Measurements from ENCODE around the gene CPO. TPM values are rescaled to one million over a fixed set of nuclear protein-coding genes. Genes with fewer than 3 reads are reported as not detected.

The CPO gene
- total RNA-seq, 1 donor from 2014 or later: not detected

DNA sequence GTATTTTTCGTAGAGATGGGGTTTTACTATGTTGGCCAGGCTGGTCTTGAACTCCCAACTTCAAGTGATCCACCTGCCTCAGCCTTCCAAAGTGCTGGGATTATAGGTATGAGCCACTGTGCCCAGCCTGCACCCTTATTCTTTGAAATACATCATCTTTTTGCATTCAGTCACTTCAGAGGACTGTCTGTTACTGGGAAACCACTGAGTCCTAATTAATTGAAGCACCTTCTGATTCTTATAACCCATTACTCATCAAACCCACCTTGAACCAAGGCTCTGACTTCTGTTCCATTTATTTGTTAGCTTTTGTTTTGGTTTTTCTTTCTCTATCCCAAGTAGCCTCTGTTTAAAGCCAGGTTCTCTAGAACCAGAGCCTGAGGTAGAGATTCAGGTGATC, 49.6 kb downstream of the CPO start:
- no peak overlapping the region for H3K4me3 ChIP-seq (ENCODE audit: low read depth, low read length)
- DNase-seq (ENCODE audit: low read depth): no peak
- TF ChIP-seq, protein P1, sequence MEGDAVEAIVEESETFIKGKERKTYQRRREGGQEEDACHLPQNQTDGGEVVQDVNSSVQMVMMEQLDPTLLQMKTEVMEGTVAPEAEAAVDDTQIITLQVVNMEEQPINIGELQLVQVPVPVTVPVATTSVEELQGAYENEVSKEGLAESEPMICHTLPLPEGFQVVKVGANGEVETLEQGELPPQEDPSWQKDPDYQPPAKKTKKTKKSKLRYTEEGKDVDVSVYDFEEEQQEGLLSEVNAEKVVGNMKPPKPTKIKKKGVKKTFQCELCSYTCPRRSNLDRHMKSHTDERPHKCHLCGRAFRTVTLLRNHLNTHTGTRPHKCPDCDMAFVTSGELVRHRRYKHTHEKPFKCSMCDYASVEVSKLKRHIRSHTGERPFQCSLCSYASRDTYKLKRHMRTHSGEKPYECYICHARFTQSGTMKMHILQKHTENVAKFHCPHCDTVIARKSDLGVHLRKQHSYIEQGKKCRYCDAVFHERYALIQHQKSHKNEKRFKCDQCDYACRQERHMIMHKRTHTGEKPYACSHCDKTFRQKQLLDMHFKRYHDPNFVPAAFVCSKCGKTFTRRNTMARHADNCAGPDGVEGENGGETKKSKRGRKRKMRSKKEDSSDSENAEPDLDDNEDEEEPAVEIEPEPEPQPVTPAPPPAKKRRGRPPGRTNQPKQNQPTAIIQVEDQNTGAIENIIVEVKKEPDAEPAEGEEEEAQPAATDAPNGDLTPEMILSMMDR (conservative IDR thresholded peaks at IDR 0.05; ENCODE audit: low read depth, low read length): no peak

DNA sequence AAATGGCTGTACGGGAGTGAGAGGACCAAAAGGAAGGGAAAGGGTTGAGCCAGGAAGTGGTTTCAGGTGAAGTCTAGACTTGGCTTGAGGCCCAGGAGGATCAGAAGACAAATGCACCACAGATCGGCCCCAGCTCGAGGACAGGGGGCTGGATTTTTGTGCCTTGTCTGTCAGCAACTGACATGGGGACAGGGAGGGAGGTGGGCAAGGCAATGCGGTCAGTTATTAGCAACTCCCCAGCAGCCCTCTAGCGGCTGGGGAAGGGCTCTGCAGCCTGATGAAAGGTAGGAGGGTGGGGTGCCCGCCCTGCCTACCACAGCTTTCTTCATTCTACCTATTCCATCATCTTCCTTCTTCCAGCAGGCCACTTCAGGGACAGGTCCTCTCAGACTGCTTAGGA, 50.0 kb downstream of the CPO start:
- no peak for DNase-seq (ENCODE audit: low read depth)
- TF ChIP-seq, protein P1 (conservative IDR thresholded peaks at IDR 0.05; ENCODE audit: low read depth, low read length): peak; percentile 78
- H3K4me3 ChIP-seq (ENCODE audit: low read depth, low read length): no peak overlapping the region

DNA sequence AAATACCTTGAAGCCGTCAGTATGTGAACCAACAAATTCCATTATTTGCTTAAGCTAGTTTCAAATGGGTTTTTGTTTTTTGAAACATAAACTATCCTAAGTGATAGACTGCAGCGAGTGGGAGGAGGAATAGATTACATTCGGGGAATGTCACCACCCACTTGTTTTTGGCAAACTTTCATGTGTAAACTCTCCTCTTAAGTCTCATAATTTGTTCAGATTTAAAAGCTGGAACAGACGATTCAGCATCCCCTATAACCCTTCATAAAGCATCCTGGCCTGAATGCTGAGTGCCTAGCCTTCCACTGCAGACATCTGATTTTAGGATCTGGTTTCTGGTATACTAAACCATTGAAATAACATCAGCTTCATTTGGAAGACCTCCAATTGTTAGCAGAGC, 51.0 kb downstream of the CPO start:
- no peak for DNase-seq (ENCODE audit: low read depth)
- H3K4me3 ChIP-seq (ENCODE audit: low read depth, low read length): no peak overlapping the region
- TF ChIP-seq, protein P1 (conservative IDR thresholded peaks at IDR 0.05; ENCODE audit: low read depth, low read length): no peak

DNA sequence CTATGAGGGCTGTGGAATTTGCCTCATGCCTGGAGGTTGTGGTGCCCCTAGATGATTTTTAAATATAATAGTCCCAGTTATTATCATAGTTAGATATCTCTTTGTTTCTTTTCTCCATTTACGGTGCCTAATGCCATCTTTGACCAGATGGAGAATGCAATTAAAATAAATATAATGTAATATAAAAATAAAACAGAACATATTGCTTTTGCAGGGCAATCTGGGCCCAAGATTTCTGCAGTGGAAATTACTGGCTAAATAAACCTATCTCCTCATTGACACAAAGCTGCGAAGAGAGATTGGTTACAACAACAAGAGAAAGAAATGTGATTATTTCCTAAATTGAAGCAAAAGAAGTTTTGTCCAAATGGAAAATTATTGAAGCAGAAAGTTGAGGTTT, 51.8 kb downstream of the CPO start:
- DNase-seq (ENCODE audit: low read depth): no peak
- TF ChIP-seq, protein P1 (conservative IDR thresholded peaks at IDR 0.05; ENCODE audit: low read depth, low read length): no peak
- H3K4me3 ChIP-seq (ENCODE audit: low read depth, low read length): no peak overlapping the region

DNA sequence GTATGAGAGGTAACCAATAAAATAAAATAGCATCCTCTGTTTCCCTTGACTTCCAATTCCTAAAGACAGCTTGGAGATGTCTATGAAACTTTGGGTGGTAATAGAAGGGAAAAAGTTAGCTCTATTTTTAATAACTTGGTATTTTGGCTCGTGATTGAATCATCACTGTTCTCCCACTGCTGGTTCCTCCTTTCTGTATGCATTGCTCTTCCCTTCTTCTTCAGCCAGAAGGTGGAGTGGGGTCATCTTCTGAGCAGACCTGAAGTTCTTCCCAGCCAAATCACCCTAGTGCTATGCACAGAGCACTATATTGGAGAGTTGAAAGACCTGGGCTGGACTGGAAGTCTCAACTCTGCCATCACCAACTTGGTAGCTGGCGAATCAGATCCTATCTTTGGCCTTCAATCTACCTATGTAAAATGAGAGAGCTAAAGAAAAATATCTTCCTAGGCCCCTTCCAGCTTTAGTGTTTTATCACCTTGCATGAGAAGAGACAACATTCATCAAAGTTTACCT, 54.1 kb downstream of the CPO start:
- TF ChIP-seq, protein P1 (conservative IDR thresholded peaks at IDR 0.05; ENCODE audit: low read depth, low read length): no peak
- no peak for DNase-seq (ENCODE audit: low read depth)
- no peak overlapping the region for H3K4me3 ChIP-seq (ENCODE audit: low read depth, low read length)

DNA sequence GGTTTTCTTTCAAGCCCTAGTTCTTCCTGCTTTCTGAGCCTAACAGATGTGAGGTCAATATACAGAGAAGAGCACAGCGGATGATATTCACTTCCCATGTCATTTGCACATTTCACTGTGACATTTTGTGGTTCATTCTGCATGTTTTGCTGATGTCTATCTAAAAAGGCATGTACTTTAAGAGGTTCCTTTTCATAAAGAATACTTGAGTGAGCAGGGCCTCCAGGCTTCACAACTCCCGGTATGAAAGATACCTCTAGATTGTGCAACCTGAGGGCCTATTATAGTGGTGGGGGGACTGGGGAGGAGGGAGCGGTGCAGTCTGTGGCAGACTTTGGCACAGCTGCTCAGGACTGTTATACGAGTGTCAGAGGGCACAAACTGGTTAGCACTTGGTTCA, 54.6 kb downstream of the CPO start:
- TF ChIP-seq, protein P1 (conservative IDR thresholded peaks at IDR 0.05; ENCODE audit: low read depth, low read length): no peak
- no peak overlapping the region for H3K4me3 ChIP-seq (ENCODE audit: low read depth, low read length)
- no peak for DNase-seq (ENCODE audit: low read depth)

DNA sequence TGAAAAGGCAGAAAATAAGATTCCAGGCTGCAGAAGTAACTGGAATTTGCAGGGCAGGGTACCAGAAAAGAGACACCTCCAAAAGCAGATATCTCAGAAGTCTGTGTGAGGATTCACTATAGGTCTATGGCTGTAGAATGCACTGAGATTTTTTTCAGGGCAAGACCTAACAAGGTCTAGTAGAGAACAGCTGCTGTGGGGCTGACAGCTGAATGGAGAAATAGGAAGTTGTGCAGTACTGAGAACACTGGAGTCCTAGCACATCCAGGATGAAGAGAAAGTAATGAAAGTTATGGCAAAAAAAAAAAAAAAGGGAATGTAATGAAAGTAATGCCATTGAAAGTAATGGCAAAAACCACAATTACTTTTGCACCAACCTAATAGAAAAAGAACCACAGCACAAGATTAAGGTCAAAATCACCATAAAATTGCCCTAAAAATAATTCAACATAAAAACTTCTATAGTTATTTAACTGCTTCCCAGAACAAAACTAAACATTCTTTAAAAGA, 57.3 kb downstream of the CPO start:
- TF ChIP-seq, protein P1 (conservative IDR thresholded peaks at IDR 0.05; ENCODE audit: low read depth, low read length): no peak

More for the DNA sequence above, 57.3 kb downstream of the CPO start:
- DNase-seq (ENCODE audit: low read depth): no peak
- H3K4me3 ChIP-seq (ENCODE audit: low read depth, low read length): no peak overlapping the region

All from epithelial cell of proximal tubule (primary cell).